Measurements from ENCODE around the gene DNPEP. TPM values are rescaled to one million over a fixed set of nuclear protein-coding genes. Genes with fewer than 3 reads are reported as not detected.

The DNPEP gene
- total RNA-seq, 1 donor from 2014 or later: 85.1 TPM

DNA sequence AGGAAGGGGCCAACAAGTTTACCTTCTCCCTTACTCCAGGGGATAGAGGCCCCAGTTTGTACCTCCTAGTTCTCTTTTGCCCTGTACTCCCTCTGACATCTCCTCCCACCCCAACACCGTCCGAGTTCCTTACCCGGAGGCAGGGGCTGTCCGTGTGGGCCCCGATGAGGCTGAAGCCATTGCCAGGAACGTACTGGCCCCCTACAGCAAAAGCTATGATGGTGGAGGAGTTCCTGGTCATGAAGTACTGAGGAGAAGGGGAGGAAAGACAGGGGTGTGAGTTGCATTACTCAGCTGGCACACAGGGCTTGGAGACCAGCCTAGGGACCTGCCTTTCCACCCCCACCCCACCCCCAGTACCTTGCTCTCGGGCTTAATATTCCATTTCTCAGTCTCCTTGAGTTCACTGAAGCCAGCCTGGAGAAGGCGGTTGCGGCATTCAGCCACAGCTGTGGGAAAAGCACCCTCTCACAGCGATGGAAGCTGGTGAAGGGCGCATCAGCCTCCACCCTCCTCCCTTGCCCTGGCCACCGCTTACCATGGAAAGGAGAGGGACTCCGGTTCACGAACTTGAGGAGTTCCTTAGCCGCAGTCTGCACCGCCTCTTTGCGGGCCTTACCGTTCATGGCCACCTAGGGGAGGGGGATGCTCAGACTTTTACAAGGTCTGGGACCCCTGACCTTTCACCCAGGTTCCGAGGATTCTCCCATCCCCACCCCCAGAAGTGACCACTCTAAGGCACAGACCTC is 1.0 kb downstream of the DNPEP start:
- Mint-ChIP-seq H3K4me1 (peaks cover 12% of the 10 kb centered on the region), H3K4me3 (peak overlapping the region; percentile 88), H3K27me3 (ENCODE audit: low read depth) (no peaks in the 10 kb centered on the region), H3K27ac (peak overlapping the region; percentile 95), H3K36me3 (peaks cover 16% of the 10 kb centered on the region), H3K9me3 (peaks cover 5% of the 10 kb centered on the region)
- TF ChIP-seq, protein P1, sequence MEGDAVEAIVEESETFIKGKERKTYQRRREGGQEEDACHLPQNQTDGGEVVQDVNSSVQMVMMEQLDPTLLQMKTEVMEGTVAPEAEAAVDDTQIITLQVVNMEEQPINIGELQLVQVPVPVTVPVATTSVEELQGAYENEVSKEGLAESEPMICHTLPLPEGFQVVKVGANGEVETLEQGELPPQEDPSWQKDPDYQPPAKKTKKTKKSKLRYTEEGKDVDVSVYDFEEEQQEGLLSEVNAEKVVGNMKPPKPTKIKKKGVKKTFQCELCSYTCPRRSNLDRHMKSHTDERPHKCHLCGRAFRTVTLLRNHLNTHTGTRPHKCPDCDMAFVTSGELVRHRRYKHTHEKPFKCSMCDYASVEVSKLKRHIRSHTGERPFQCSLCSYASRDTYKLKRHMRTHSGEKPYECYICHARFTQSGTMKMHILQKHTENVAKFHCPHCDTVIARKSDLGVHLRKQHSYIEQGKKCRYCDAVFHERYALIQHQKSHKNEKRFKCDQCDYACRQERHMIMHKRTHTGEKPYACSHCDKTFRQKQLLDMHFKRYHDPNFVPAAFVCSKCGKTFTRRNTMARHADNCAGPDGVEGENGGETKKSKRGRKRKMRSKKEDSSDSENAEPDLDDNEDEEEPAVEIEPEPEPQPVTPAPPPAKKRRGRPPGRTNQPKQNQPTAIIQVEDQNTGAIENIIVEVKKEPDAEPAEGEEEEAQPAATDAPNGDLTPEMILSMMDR (IDR thresholded peaks at IDR 0.05; ENCODE audit: unreplicated experiment): no peak
- no peak for DNase-seq (ENCODE audit: low spot score in 2 of 2, unreplicated experiment in 2 of 2)

GRCh38 chr2:219385958-219386520 is 1.7 kb downstream of the DNPEP start:
- Mint-ChIP-seq H3K4me3 (peak overlapping the region; percentile 88), H3K9me3 (peaks cover 2% of the 10 kb centered on the region), H3K27me3 (ENCODE audit: low read depth) (no peaks in the 10 kb centered on the region)

GRCh38 chr2:219384859-219385258 is 2.9 kb downstream of the DNPEP start:
- peaks cover 27% of the 10 kb centered on the region for H3K36me3 Mint-ChIP-seq
- H3K27me3 Mint-ChIP-seq (ENCODE audit: low read depth): no peaks in the 10 kb centered on the region
- H3K27ac Mint-ChIP-seq: no peak overlapping the region
- H3K4me1 Mint-ChIP-seq: peaks cover 12% of the 10 kb centered on the region
- no peaks in the 10 kb centered on the region for H3K9me3 Mint-ChIP-seq
- H3K4me3 Mint-ChIP-seq: peak overlapping the region; percentile 22
- no peak for DNase-seq (ENCODE audit: low spot score in 2 of 2, unreplicated experiment in 2 of 2)
- TF ChIP-seq, protein P1 (IDR thresholded peaks at IDR 0.05; ENCODE audit: unreplicated experiment): no peak

More at GRCh38 chr2:219385958-219386520, 1.7 kb downstream of the DNPEP start:
- H3K27ac Mint-ChIP-seq: no peak overlapping the region
- peaks cover 23% of the 10 kb centered on the region for H3K36me3 Mint-ChIP-seq
- DNase-seq (ENCODE audit: low spot score in 2 of 2, unreplicated experiment in 2 of 2): no peak
- TF ChIP-seq, protein P1 (IDR thresholded peaks at IDR 0.05; ENCODE audit: unreplicated experiment): no peak
- peaks cover 12% of the 10 kb centered on the region for H3K4me1 Mint-ChIP-seq

GRCh38 chr2:219384083-219384713 is 3.5 kb downstream of the DNPEP start:
- no peaks in the 10 kb centered on the region for H3K9me3 Mint-ChIP-seq
- no peak overlapping the region for H3K4me3 Mint-ChIP-seq
- H3K27me3 Mint-ChIP-seq (ENCODE audit: low read depth): no peaks in the 10 kb centered on the region
- TF ChIP-seq, protein P1 (IDR thresholded peaks at IDR 0.05; ENCODE audit: unreplicated experiment): no peak
- peaks cover 27% of the 10 kb centered on the region for H3K36me3 Mint-ChIP-seq
- no peak for DNase-seq (ENCODE audit: low spot score in 2 of 2, unreplicated experiment in 2 of 2)
- H3K27ac Mint-ChIP-seq: no peak overlapping the region
- peaks cover 12% of the 10 kb centered on the region for H3K4me1 Mint-ChIP-seq

DNA sequence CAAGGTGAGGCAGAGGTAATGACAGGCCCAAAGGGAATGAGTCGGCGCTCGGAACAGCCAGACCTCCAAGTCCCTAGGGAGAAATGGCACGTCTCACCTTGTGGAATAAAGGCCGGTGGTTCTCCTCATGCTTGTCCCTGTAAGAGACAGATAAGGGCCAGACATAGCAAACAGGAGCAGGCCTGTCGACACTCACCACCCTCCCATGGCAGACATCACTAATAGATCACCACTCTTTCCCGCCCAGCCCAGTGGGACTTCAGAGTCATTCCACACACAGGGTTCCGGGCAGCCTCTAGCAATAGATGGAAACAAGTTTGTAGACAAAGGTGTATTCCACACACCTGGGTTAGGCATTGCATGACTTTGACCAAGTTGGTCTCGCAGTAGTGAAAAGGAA is 6.3 kb downstream of the DNPEP start:
- Mint-ChIP-seq H3K27me3 (ENCODE audit: low read depth) (no peaks in the 10 kb centered on the region), H3K27ac (no peak overlapping the region), H3K36me3 (peaks cover 33% of the 10 kb centered on the region), H3K4me1 (no peaks in the 10 kb centered on the region), H3K9me3 (no peaks in the 10 kb centered on the region), H3K4me3 (no peak overlapping the region)
- DNase-seq (ENCODE audit: low spot score in 2 of 2, unreplicated experiment in 2 of 2): no peak
- TF ChIP-seq, protein P1 (IDR thresholded peaks at IDR 0.05; ENCODE audit: unreplicated experiment): no peak
